Thoracic aorta (tissue), 2 donors: Measurements from ENCODE around the gene PRSS22. TPM values are rescaled to one million over a fixed set of nuclear protein-coding genes. Genes with fewer than 3 reads are reported as not detected.

Experiments used
- ATAC-seq: fragments of 150-250 bp; one replicate; pipeline ENCODE4 v1.8.0; 2017; ENCODE audit warnings: low read depth; ENCODE audit not compliant: insufficient number of reproducible peaks, low FRiP score
- DNase-seq: peaks from one replicate; pipeline ENCODE4 v3.0.0-alpha.2; 2020; ENCODE audit warnings: low spot score
- H3K27ac ChIP-seq, 2 donors: fragments of 200-600 bp; sonication (generic); 1 replicate in 1 of 2; 2 replicates in 1 of 2; pipeline ENCODE4 v1.5.1; 2016; ENCODE audit warnings: mild to moderate bottlenecking in 2 of 2, moderate library complexity in 2 of 2
- H3K27me3 ChIP-seq: fragments of 200-600 bp; sonication (generic); replicated peaks from 2 replicates; pipeline ENCODE4 v1.6.0; 2016; ENCODE audit warnings: mild to moderate bottlenecking; ENCODE audit not compliant: insufficient read depth
- H3K36me3 ChIP-seq: fragments of 200-600 bp; sonication (generic); one replicate; pipeline ENCODE4 v1.5.1; 2016
- H3K4me1 ChIP-seq, 2 donors: fragments of 200-600 bp; sonication (generic); 1 replicate in 1 of 2; 2 replicates in 1 of 2; pipeline versions ENCODE4 v1.5.1 to v1.6.0; 2016; ENCODE audit warnings: low read depth in 2 of 2, mild to moderate bottlenecking in 1 of 2; ENCODE audit not compliant: control insufficient read depth in 1 of 2
- H3K4me3 ChIP-seq: fragments of 200-600 bp; sonication (generic); 2 replicates; pipeline ENCODE4 v1.5.1; 2016; ENCODE audit warnings: mild to moderate bottlenecking
- H3K9me3 ChIP-seq: fragments of 200-600 bp; sonication (generic); 2 replicates; pipeline ENCODE4 v1.5.1; 2016
- total RNA-seq, 2 donors: library from RNA; depleted of rRNA; stranded (reverse); fragments of >200 nt; gene quantifications; one replicate each; pipeline versions ENCODE4 v1.1.0 to v1.2.3, GENCODE V29; 2016
- TF ChIP-seq, protein P1 (sequence below): fragments of 200-600 bp; sonication (generic); IDR thresholded peaks from one replicate; pipeline ENCODE4 v1.5.1; 2019; ENCODE audit warnings: antibody characterized with exemption

Gene PRSS22
- total RNA-seq, 2 donors from 2014 or later, result not detected

GRCh38 chr16:2867987-2868789 lies 10.2 kb upstream of the PRSS22 start:
- TF ChIP-seq, protein P1, sequence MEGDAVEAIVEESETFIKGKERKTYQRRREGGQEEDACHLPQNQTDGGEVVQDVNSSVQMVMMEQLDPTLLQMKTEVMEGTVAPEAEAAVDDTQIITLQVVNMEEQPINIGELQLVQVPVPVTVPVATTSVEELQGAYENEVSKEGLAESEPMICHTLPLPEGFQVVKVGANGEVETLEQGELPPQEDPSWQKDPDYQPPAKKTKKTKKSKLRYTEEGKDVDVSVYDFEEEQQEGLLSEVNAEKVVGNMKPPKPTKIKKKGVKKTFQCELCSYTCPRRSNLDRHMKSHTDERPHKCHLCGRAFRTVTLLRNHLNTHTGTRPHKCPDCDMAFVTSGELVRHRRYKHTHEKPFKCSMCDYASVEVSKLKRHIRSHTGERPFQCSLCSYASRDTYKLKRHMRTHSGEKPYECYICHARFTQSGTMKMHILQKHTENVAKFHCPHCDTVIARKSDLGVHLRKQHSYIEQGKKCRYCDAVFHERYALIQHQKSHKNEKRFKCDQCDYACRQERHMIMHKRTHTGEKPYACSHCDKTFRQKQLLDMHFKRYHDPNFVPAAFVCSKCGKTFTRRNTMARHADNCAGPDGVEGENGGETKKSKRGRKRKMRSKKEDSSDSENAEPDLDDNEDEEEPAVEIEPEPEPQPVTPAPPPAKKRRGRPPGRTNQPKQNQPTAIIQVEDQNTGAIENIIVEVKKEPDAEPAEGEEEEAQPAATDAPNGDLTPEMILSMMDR, result peak; percentile 94
- peak overlapping the region; percentile 75 for H3K4me3 ChIP-seq
- H3K4me1 ChIP-seq, result peaks cover 4 to 5% of the 10 kb centered on the region in 2 donors
- H3K27ac ChIP-seq, result peak overlapping the region; percentile 86 to 87
- no peaks in the 10 kb centered on the region for H3K27me3 ChIP-seq
- peak; percentile 86 for ATAC-seq
- no peaks in the 10 kb centered on the region for H3K36me3 ChIP-seq
- DNase-seq, result peak; percentile 80
- H3K9me3 ChIP-seq, result no peaks in the 10 kb centered on the region

GRCh38 chr16:2867661-2867986 lies 9.7 kb upstream of the PRSS22 start:
- DNase-seq (no peak), ATAC-seq (no peak)
- TF ChIP-seq, protein P1, result no peak
- Histone ChIP-seq H3K27ac (peak overlapping the region; percentile 86 to 87), H3K27me3 (no peaks in the 10 kb centered on the region), H3K4me3 (peak overlapping the region; percentile 75), H3K9me3 (no peaks in the 10 kb centered on the region), H3K36me3 (no peaks in the 10 kb centered on the region), H3K4me1 (peaks cover 4 to 5% of the 10 kb centered on the region in 2 donors)

DNA sequence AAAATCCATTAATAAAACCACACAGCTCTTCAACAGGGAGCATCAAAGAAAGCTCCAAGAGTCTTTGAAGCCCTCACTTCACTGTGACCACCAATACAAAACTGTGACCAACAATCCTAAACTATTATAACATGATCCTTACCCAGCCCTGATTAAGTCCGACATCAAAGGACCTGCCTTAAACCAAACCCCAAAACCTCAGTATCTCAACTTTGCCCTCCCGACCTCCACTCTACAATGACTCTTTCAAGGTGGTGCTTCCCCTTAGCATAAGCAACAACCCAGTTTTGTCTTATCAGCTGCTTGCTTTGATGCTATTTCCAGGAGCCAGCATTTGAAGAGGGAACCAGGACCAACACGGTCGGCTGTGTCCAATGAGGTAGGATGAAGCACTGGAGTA lies 8.5 kb upstream of the PRSS22 start:
- no peak for DNase-seq
- Histone ChIP-seq H3K4me3 (no peak overlapping the region), H3K9me3 (no peaks in the 10 kb centered on the region), H3K4me1 (peaks cover 4 to 5% of the 10 kb centered on the region in 2 donors), H3K27ac (no peak overlapping the region), H3K36me3 (no peaks in the 10 kb centered on the region), H3K27me3 (no peaks in the 10 kb centered on the region)
- TF ChIP-seq, protein P1, result no peak
- no peak for ATAC-seq

GRCh38 chr16:2865651-2866050 lies 7.7 kb upstream of the PRSS22 start:
- Histone ChIP-seq H3K27ac (no peak overlapping the region), H3K4me3 (no peak overlapping the region), H3K4me1 (peaks cover 4 to 5% of the 10 kb centered on the region in 2 donors), H3K36me3 (no peaks in the 10 kb centered on the region), H3K27me3 (no peaks in the 10 kb centered on the region), H3K9me3 (peaks cover 8% of the 10 kb centered on the region)
- no peak for ATAC-seq
- TF ChIP-seq, protein P1, result no peak
- no peak for DNase-seq

DNA sequence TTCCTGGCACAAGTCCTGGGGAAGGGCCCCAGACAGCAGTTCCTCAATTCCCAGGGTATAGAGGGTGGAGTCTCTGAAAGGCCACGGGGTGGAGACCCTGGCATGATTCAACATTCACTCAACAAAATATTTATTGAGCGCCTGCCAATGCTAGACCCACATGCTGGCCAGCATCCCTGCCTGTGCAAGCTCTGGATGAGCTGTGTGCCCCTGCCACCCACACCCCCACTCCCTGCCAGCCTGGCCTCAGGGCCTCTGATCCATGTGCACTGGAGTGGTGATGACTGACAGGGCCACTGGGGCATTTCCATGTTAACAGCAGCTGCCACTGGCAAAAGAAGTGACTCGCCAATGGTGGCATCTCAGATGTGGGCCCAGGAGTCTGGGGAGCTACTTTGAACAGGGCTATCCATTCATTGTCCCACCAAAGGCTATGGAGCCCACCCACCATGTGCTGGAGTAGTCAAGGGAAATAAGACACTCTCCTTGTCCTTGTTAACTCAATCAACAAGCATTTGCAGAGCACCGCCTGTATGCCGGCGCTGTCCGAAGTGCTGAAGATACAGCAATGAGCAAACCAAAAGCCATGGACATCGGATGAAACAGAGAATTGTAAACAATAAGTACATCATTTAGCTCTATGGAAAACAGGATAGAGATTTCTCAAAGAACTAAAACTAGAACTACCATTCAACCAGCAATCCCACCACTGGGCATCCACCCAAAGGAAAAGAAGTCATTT lies 3.0 kb upstream of the PRSS22 start:
- ATAC-seq, result no peak
- Histone ChIP-seq H3K27me3 (no peaks in the 10 kb centered on the region), H3K27ac (no peak overlapping the region), H3K4me1 (no peaks in the 10 kb centered on the region), H3K36me3 (no peaks in the 10 kb centered on the region), H3K9me3 (peaks cover 10% of the 10 kb centered on the region), H3K4me3 (no peak overlapping the region)
- DNase-seq, result no peak
- TF ChIP-seq, protein P1, result no peak
